Activated T-helper 2 cell treated with anti-CD3 and anti-CD28 coated beads, Interferon-gamma antibody, Interleukin-2, Interleukin-4, amounts not matched to agents 10 μg/mL and 5 μg/mL and 100 μg/mL, durations not matched to agents 14 hours and 24 hours and 36 hours (primary cell): ENCODE data around the gene OPCML. TPM values are rescaled to one million over a fixed set of nuclear protein-coding genes. Genes with fewer than 3 reads are reported as not detected.

ENCODE experiments used
- DNase-seq: peaks from one replicate; pipeline ENCODE4 v3.0.0; 2021; ENCODE audit warnings: low spot score
- H3K27ac Mint-ChIP-seq: one replicate; pipeline ENCODE4 v1.8.0; 2021; ENCODE audit warnings: mixed read lengths
- H3K27me3 Mint-ChIP-seq: one replicate; pipeline ENCODE4 v1.8.0; 2021; ENCODE audit warnings: low read depth, mixed read lengths
- H3K36me3 Mint-ChIP-seq: one replicate; pipeline ENCODE4 v1.8.0; 2021; ENCODE audit warnings: low read depth, mixed read lengths
- H3K4me1 Mint-ChIP-seq: one replicate; pipeline ENCODE4 v1.8.0; 2021; ENCODE audit warnings: low read depth, mixed read lengths
- H3K4me3 Mint-ChIP-seq: one replicate; pipeline ENCODE4 v1.8.0; 2021; ENCODE audit warnings: low read depth, mild to moderate bottlenecking, moderate library complexity, mixed read lengths
- H3K9me3 Mint-ChIP-seq: one replicate; pipeline ENCODE4 v1.8.0; 2021; ENCODE audit warnings: mixed read lengths
- intact Hi-C: fragments of 100-400 bp; cut with micrococcal nuclease; formaldehyde crosslinking; loops from one replicate; pipeline ENCODE4 v1.15.1; 2023
- total RNA-seq: library from RNA; stranded (reverse); gene quantifications from 2 replicates; pipeline ENCODE4 v1.2.3, GENCODE V29; 2022

The OPCML gene
- total RNA-seq, 1 donor from 2014 or later, result not detected

GRCh38 chr11:133176748-133177147 lies 355.6 kb downstream of the OPCML start:
- no peak overlapping the region for H3K4me3 Mint-ChIP-seq
- no peaks in the 10 kb centered on the region for H3K36me3 Mint-ChIP-seq
- no peak for DNase-seq
- H3K4me1 Mint-ChIP-seq, result no peaks in the 10 kb centered on the region
- H3K9me3 Mint-ChIP-seq, result no peaks in the 10 kb centered on the region
- no peaks in the 10 kb centered on the region for H3K27me3 Mint-ChIP-seq
- intact Hi-C loops, result no loop called here
- no peak overlapping the region for H3K27ac Mint-ChIP-seq

DNA sequence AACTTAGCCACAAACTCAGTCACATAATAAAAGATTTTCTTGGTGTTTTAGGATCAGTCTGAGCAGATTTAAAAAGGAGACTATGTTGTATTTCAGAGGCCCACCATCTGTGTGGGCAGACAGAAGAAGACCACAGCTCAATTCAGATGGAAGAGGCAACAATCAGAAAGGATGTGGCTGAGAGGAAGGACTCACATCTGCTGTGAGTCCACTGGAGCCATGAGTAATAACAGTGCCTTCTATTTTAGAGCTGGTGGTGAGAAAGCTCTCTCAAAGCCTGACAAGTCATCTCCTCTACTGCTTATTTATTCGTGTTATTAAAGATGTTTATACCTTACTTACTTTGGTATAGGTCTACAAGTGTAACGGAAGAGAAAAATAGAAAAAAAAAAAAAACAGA lies 357.2 kb downstream of the OPCML start:
- Mint-ChIP-seq H3K9me3 (no peaks in the 10 kb centered on the region), H3K27ac (no peak overlapping the region), H3K4me3 (no peak overlapping the region), H3K27me3 (no peaks in the 10 kb centered on the region), H3K4me1 (no peaks in the 10 kb centered on the region), H3K36me3 (no peaks in the 10 kb centered on the region)
- intact Hi-C loops, result no loop called here
- DNase-seq, result no peak

GRCh38 chr11:133173810-133174412 lies 358.4 kb downstream of the OPCML start:
- Mint-ChIP-seq H3K27me3 (no peaks in the 10 kb centered on the region), H3K4me1 (no peaks in the 10 kb centered on the region), H3K9me3 (no peaks in the 10 kb centered on the region), H3K27ac (no peak overlapping the region), H3K36me3 (no peaks in the 10 kb centered on the region), H3K4me3 (no peak overlapping the region)
- intact Hi-C loops, result no loop called here
- DNase-seq, result no peak

DNA sequence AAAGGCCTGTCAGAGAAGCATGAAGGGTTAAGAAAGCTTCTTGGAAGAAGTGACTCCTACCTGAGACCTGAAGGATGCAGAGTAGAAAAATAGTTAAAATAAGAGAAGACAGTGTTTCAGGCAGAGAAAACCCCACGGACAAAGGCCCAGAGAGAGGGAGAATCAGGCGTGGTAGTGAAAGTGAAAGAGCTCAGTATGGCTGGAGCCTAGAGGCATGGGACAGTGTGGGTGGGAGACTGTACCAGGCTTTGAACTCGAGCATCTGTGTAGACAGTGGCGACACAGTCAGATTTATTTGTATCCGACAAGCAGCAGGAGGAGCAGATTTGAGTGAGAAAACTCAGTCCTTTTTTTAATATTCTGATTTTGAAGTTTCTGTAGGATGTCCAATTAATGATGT lies 360.0 kb downstream of the OPCML start:
- Mint-ChIP-seq H3K9me3 (no peaks in the 10 kb centered on the region), H3K4me3 (no peak overlapping the region), H3K27me3 (no peaks in the 10 kb centered on the region), H3K4me1 (no peaks in the 10 kb centered on the region), H3K36me3 (no peaks in the 10 kb centered on the region), H3K27ac (no peak overlapping the region)
- no peak for DNase-seq
- intact Hi-C loops, result no loop called here

DNA sequence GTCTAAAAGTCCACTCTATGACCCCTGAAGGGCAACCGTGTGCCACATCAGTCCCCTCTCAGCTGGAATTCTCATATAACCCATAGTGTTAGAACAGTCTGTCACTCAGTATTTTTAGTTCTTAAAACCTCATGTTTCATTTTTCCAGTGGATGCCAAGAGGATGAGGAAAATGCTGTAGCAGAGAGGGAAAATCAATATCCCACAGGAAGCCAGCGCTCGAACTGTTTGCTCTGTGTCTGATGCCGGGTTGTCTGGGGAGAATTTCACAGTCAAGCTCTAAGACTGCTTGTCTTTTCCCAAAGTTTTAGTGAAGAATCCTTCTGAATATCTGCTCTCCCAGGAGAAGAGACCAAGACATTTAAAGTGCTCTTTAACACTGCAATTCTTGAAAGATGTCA lies 360.9 kb downstream of the OPCML start:
- Mint-ChIP-seq H3K4me1 (no peaks in the 10 kb centered on the region), H3K27ac (no peak overlapping the region), H3K36me3 (no peaks in the 10 kb centered on the region), H3K27me3 (no peaks in the 10 kb centered on the region), H3K4me3 (no peak overlapping the region), H3K9me3 (no peaks in the 10 kb centered on the region)
- no peak for DNase-seq
- intact Hi-C loops, result no loop called here

- intact Hi-C loops, result no loop called here
- Mint-ChIP-seq H3K4me1 (peaks cover 2% of the 10 kb centered on the region), H3K4me3 (no peak overlapping the region), H3K27ac (no peak overlapping the region), H3K27me3 (no peaks in the 10 kb centered on the region), H3K36me3 (no peaks in the 10 kb centered on the region), H3K9me3 (no peaks in the 10 kb centered on the region)
- no peak for DNase-seq
Observed at GRCh38 chr11:133168016-133168415, 364.3 kb downstream of the OPCML start.

GRCh38 chr11:133166662-133167061 lies 365.6 kb downstream of the OPCML start:
- Mint-ChIP-seq H3K27ac (no peak overlapping the region), H3K9me3 (no peaks in the 10 kb centered on the region), H3K36me3 (no peaks in the 10 kb centered on the region), H3K4me1 (peaks cover 2% of the 10 kb centered on the region), H3K27me3 (no peaks in the 10 kb centered on the region), H3K4me3 (no peak overlapping the region)
- DNase-seq, result no peak
- intact Hi-C loops, result no loop called here

GRCh38 chr11:133164986-133165385 lies 367.3 kb downstream of the OPCML start:
- no peak overlapping the region for H3K27ac Mint-ChIP-seq
- DNase-seq, result no peak
- no peaks in the 10 kb centered on the region for H3K36me3 Mint-ChIP-seq
- H3K27me3 Mint-ChIP-seq, result no peaks in the 10 kb centered on the region
- peaks cover 2% of the 10 kb centered on the region for H3K4me1 Mint-ChIP-seq
- no peak overlapping the region for H3K4me3 Mint-ChIP-seq
- intact Hi-C loops, result no loop called here
- no peaks in the 10 kb centered on the region for H3K9me3 Mint-ChIP-seq

DNA sequence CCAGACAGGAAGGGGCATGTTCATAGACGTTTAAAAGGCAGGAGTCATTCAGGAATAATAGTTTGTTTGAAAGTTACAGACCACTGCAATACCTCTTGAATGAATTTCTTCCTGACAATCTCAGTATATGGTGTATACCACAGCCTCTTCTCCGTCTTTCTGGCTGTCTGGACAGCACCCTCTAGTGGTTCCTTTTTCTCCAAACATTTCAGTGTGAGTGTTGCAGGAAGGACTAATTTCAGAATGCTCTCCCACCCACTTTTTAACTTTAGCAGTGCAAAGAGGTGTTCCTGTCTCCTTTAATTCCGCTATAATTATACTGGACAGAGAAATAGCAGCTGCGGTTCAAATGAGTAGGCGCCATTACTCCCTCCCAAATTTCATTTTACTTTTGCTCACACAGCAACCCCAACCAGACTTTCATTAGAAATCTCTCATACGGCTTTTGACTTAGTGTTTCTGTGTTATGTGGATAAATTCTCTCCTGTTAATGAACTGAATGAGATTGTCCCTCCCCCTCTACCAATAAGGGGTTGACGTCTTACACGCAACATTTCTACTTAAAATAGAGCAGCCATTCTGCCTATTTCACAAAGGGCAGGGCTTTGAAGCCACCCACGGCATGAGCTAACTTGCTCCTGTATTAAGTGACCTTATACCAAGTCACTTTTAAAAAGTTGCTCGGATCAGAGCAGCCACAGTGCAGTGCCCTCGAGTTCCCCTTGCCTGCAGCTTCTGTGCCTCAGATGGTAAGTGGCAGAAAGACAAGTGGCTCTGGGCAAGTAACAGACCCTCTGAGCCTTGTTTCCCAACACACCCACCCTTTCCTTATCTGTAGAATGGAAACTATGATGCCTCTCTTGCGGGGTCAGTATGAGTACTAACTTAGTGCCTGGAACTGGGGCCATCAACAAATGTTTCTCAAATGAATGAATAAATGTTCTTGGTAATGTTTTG lies 368.6 kb downstream of the OPCML start:
- intact Hi-C loops, result no loop called here
- Mint-ChIP-seq H3K36me3 (no peaks in the 10 kb centered on the region), H3K27me3 (no peaks in the 10 kb centered on the region), H3K27ac (no peak overlapping the region), H3K4me3 (no peak overlapping the region), H3K4me1 (peaks cover 2% of the 10 kb centered on the region), H3K9me3 (no peaks in the 10 kb centered on the region)
- no peak for DNase-seq

- Mint-ChIP-seq H3K4me3 (no peak overlapping the region), H3K36me3 (no peaks in the 10 kb centered on the region), H3K27me3 (no peaks in the 10 kb centered on the region), H3K4me1 (peaks cover 2% of the 10 kb centered on the region), H3K27ac (no peak overlapping the region), H3K9me3 (no peaks in the 10 kb centered on the region)
- DNase-seq, result no peak
- intact Hi-C loops, result no loop called here
Observed at GRCh38 chr11:133162227-133162626, 370.1 kb downstream of the OPCML start.

- Mint-ChIP-seq H3K27ac (no peak overlapping the region), H3K4me1 (peaks cover 2% of the 10 kb centered on the region), H3K36me3 (no peaks in the 10 kb centered on the region), H3K27me3 (no peaks in the 10 kb centered on the region), H3K4me3 (no peak overlapping the region), H3K9me3 (no peaks in the 10 kb centered on the region)
- no peak for DNase-seq
- intact Hi-C loops, result no loop called here
Observed at GRCh38 chr11:133160754-133161153, 371.5 kb downstream of the OPCML start.

DNA sequence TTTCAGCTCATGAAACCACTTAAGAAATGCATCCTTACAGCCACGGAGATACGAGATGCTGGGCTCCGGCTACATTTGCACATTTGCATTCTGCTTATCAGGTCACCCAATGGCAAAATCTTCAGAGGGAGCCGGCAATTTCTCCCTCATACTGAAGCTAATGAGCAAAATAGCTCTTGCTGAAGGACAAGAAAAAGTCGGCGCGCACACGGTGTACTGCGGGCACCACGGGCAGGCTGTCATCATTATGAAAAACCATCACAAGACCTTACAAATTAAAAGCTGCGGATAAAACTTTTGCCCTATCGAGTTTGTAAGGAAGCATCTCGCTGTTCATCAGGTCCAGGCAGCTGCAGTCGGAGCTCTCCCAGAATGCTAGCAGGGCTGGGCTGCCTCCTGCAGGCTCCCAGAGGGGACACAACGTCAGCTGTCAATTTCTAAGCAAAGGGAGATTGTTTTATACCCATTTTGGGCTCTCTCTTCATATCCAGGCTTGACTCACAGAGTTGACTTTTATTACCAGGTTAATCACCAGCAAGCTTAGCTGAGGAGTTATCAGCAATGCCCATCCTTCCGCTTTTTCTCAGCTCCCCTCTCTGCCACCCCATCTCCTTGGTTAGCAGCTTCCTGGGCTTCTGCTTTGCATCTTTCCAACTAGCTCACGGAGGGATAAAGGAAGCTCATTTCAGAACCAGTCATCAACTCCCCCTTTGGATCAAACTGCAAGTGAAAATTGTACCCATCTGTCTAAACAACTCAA lies 375.1 kb downstream of the OPCML start:
- H3K9me3 Mint-ChIP-seq, result no peaks in the 10 kb centered on the region

GRCh38 chr11:133154781-133155180 lies 377.5 kb downstream of the OPCML start:
- intact Hi-C loops, result no loop called here
- no peak overlapping the region for H3K27ac Mint-ChIP-seq
- DNase-seq, result no peak
- no peaks in the 10 kb centered on the region for H3K27me3 Mint-ChIP-seq
- H3K4me1 Mint-ChIP-seq, result no peaks in the 10 kb centered on the region
- H3K4me3 Mint-ChIP-seq, result no peak overlapping the region
- no peaks in the 10 kb centered on the region for H3K36me3 Mint-ChIP-seq
- no peaks in the 10 kb centered on the region for H3K9me3 Mint-ChIP-seq

More for the DNA sequence above, 375.1 kb downstream of the OPCML start:
- no peak overlapping the region for H3K27ac Mint-ChIP-seq
- no peak overlapping the region for H3K4me3 Mint-ChIP-seq
- no peaks in the 10 kb centered on the region for H3K4me1 Mint-ChIP-seq
- no peaks in the 10 kb centered on the region for H3K27me3 Mint-ChIP-seq
- H3K36me3 Mint-ChIP-seq, result no peaks in the 10 kb centered on the region
- DNase-seq, result no peak
- intact Hi-C loops, result no loop called here
